Psoas muscle (tissue), 8 donors: Measurements from ENCODE around the gene ORMDL3. TPM values are rescaled to one million over a fixed set of nuclear protein-coding genes. Genes with fewer than 3 reads are reported as not detected.

ENCODE experiments used
- ATAC-seq, 4 donors: fragments of 200-7000 bp; cut with Tn5 transposase; one replicate each; pipeline ENCODE4 v1.9.1; 2020; ENCODE audit warnings: moderate library complexity in 3 of 4, mild to moderate bottlenecking in 2 of 4
- DNase-seq, 2 donors: peaks; one replicate each; pipeline ENCODE4 v3.0.0-alpha.2; 2020
- H3K27ac ChIP-seq: fragments of 200-600 bp; one replicate; pipeline ENCODE4 v1.8.0; 2022
- H3K27me3 ChIP-seq, 3 donors: fragments of 200-600 bp in 1 of 3; one replicate each; pipeline versions ENCODE4 v1.6.1 to v1.8.0; 2013 to 2022; ENCODE audit warnings: low read length in 2 of 3, mild to moderate bottlenecking in 2 of 3, moderate library complexity in 1 of 3; ENCODE audit not compliant: insufficient read depth in 3 of 3
- H3K36me3 ChIP-seq, 2 donors: fragments of 200-600 bp in 1 of 2; one replicate each; pipeline versions ENCODE4 v1.6.1 to v1.8.0; 2013 to 2022; ENCODE audit warnings: low read depth in 1 of 2, mild to moderate bottlenecking in 1 of 2, moderate library complexity in 1 of 2; ENCODE audit not compliant: insufficient read depth in 1 of 2
- H3K4me1 ChIP-seq: fragments of 200-600 bp; one replicate; pipeline ENCODE4 v1.8.0; 2022
- H3K4me3 ChIP-seq: fragments of 200-600 bp; one replicate; pipeline ENCODE4 v1.8.0; 2022; ENCODE audit warnings: mild to moderate bottlenecking
- H3K9me3 ChIP-seq: fragments of 200-600 bp; one replicate; pipeline ENCODE4 v1.8.0; 2022
- WGBS, 3 donors: extraction: QIAGEN DNeasy Blood & Tissue Kit; methylation state at CpG; one replicate each; pipeline versions ENCODE4 v1.1.6 to v1.1.7; 2013; 5-methylcytosine and 5-hydroxymethylcytosine counted together
- intact Hi-C, 2 donors: fragments of 100-400 bp; cut with DNase I; formaldehyde crosslinking; loops; one replicate each; pipeline versions ENCODE4 v1.11.0 to v1.14.2; 2022
- polyA plus RNA-seq, 3 donors: library from polyadenylated mRNA; stranded (reverse); fragments of 200-250 nt; gene quantifications; one replicate each; pipeline ENCODE4 v1.2.3, GENCODE V29; 2013
- total RNA-seq, 4 donors: library from RNA; stranded (reverse); fragmentation: NEBNext Ultra II Directional in 2 of 4; extraction: Animal tissue kit (Norgen Biotek cat#: 25700) in 2 of 4; gene quantifications; one replicate each; pipeline versions ENCODE4 v1.2.1 to v1.2.4, GENCODE V29; 2021 to 2023
- TF ChIP-seq, protein P1 (sequence below): fragments of 200-600 bp; IDR thresholded peaks from one replicate; pipeline ENCODE4 v1.8.0; 2022; ENCODE audit warnings: antibody characterized with exemption
- donor health status: healthy with polysubstance abuse.
- donor health status: DM: no; HTN: no; CAD: no; lungs with moderate emphysema.
- donor health status: Bipolar disorder and iron deficiency.
- donor health status: healthy.
- donor health status: DM: yes; HTN: yes; CAD: no.
- donor health status: DM: no; HTN: no; CAD: no.
- donor health status: DM: no; HTN: no; CAD: no.
- donor health status: DM: yes; HTN: yes; CAD: no.

Gene ORMDL3
- total and polyA plus RNA-seq, 7 donors = 16.9 to 66.9 (median 22.7) TPM

DNA sequence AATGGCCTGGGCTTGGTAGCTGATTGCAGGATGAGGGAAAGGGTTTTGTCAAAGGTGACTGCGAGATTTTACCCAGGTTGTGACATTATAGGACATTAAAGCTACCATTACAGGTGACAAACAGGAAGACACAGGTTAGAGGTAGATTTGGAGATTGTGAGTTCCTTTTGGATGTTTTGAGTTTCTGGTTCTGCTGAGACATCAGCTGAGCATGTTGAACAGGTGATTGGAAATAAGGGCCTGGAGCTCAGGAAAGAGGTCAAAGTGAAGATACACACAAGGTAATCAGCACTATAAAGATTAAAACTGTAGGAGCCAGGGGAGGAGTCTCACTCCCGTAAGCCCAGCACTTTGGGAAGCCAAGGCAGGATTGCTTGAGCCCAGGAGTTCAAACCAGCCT lies 41.4 kb upstream of the ORMDL3 start:
- no peak for ATAC-seq
- Histone ChIP-seq H3K4me1 (no peaks in the 10 kb centered on the region), H3K27ac (no peak overlapping the region), H3K36me3 (no peaks in the 10 kb centered on the region), H3K4me3 (no peak overlapping the region), H3K27me3 (peaks cover 0 to 26% (median 0%) of the 10 kb centered on the region in 3 donors), H3K9me3 (no peaks in the 10 kb centered on the region)
- no peak for DNase-seq
- 79 to 86% (median 79%) methylated on average over 2 of the region's 2 CpGs for WGBS, 3 donors
- intact Hi-C loops = no loop called here
- TF ChIP-seq, protein P1, sequence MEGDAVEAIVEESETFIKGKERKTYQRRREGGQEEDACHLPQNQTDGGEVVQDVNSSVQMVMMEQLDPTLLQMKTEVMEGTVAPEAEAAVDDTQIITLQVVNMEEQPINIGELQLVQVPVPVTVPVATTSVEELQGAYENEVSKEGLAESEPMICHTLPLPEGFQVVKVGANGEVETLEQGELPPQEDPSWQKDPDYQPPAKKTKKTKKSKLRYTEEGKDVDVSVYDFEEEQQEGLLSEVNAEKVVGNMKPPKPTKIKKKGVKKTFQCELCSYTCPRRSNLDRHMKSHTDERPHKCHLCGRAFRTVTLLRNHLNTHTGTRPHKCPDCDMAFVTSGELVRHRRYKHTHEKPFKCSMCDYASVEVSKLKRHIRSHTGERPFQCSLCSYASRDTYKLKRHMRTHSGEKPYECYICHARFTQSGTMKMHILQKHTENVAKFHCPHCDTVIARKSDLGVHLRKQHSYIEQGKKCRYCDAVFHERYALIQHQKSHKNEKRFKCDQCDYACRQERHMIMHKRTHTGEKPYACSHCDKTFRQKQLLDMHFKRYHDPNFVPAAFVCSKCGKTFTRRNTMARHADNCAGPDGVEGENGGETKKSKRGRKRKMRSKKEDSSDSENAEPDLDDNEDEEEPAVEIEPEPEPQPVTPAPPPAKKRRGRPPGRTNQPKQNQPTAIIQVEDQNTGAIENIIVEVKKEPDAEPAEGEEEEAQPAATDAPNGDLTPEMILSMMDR = no peak

DNA sequence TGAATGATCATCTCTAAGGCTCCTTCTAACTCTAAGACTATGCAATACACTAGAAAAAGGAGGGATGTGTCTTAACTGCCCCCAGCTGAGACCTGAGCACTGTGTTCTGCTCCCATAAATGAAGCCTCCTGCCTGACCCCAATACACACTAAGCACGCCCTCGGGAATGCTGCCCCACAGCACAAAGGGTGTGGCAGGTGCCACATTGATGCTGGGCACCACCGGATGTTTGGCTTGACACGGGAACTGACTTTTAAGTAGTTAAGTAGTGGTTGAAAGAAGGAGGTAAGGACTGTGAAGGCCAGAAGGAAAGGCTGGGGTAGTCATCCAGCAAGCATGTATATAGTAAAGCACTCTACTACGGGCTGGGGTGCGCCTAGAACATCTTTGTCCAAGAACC lies 39.4 kb upstream of the ORMDL3 start:
- no peaks in the 10 kb centered on the region for H3K9me3 ChIP-seq
- DNase-seq (no peak), ATAC-seq (no peak)
- TF ChIP-seq, protein P1 = no peak
- no peaks in the 10 kb centered on the region for H3K4me1 ChIP-seq
- H3K4me3 ChIP-seq = no peak overlapping the region
- H3K27me3 ChIP-seq = peaks cover 0 to 23% (median 0%) of the 10 kb centered on the region in 3 donors
- whole genome bisulfite sequencing, 3 donors = 75 to 79% (median 76%) methylated on average over 6 of the region's 6 CpGs
- H3K36me3 ChIP-seq = no peaks in the 10 kb centered on the region
- H3K27ac ChIP-seq = no peak overlapping the region
- intact Hi-C loops = no loop called here

DNA sequence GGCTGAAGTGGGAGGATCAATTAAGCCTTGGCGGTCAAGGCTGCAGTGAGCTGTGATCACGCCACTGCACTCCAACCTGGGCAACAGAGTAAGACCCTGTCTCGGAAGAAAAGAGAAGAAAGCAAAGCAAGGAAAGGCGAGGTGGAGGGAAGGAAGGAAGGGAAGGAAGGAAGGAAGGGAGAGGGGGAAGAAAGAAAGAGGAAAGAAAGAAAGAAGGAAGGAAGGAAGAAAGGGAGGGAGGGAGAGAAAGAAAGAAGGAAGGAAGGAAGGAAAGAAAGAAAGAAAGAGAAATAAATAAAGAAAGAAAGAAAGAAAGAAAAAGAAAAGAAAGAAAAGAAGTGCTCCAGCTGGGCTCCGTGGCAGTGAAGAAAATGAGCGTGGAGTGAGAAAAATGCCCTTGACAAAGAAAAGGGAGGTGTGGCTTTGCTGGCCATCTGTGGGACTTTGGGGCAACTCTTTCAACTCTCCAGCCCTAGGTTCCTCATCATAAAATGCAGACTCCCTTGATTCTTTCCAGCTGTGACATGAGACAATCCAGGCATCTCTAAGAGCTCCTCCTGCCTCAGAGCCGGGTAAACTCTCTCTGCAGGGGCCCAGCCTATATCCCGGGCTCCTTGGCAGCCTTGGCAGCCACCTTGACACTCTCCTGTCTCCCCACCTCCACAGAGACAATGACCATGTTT lies 37.8 kb upstream of the ORMDL3 start:
- peaks cover 0 to 12% (median 0%) of the 10 kb centered on the region in 3 donors for H3K27me3 ChIP-seq
- no peaks in the 10 kb centered on the region for H3K9me3 ChIP-seq
- no peaks in the 10 kb centered on the region for H3K36me3 ChIP-seq
- TF ChIP-seq, protein P1 = no peak
- DNase-seq (no peak), ATAC-seq (no peak)
- intact Hi-C loops = no loop called here
- 41 to 47% (median 44%) methylated on average over 8 of the region's 8 CpGs for WGBS, 3 donors
- H3K4me1 ChIP-seq = no peaks in the 10 kb centered on the region
- H3K4me3 ChIP-seq = no peak overlapping the region
- H3K27ac ChIP-seq = no peak overlapping the region

DNA sequence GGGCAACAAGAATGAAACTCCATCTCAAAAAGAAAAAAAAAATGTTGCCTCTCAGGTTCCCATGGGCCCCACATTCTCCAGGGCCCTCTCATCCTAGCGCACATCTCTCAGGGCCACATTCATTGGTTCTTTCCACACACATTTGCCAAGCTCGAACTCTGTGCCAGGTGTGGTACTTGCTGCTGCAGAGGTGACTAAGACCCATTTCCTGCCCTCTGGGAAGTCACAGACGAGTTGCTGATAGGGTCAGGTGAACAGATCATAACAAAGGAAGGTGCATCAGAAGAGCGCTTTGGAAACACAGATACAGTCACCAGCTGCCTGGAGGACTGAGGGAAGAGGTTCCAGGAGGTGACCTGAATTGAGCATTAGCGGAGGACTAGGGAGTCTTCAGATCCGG lies 36.4 kb upstream of the ORMDL3 start:
- Histone ChIP-seq H3K27ac (no peak overlapping the region), H3K4me3 (no peak overlapping the region), H3K4me1 (no peaks in the 10 kb centered on the region), H3K36me3 (no peaks in the 10 kb centered on the region), H3K9me3 (no peaks in the 10 kb centered on the region), H3K27me3 (no peaks in the 10 kb centered on the region)
- WGBS, 3 donors = 74 to 81% (median 79%) methylated on average over 6 of the region's 6 CpGs
- DNase-seq = no peak
- no peak for ATAC-seq
- TF ChIP-seq, protein P1 = no peak
- intact Hi-C loops = loop anchor here in 1 of 2 donors (2.0 kb wide), 1 partner anchor 15 kb away; no protein-coding TSS in a partner anchor
